ENCODE results near the gene TTBK1. TPM values are rescaled to one million over a fixed set of nuclear protein-coding genes. Genes with fewer than 3 reads are reported as not detected.

TTBK1 gene
- total RNA-seq, 1 experiment from 2014 or later: not detected

DNA sequence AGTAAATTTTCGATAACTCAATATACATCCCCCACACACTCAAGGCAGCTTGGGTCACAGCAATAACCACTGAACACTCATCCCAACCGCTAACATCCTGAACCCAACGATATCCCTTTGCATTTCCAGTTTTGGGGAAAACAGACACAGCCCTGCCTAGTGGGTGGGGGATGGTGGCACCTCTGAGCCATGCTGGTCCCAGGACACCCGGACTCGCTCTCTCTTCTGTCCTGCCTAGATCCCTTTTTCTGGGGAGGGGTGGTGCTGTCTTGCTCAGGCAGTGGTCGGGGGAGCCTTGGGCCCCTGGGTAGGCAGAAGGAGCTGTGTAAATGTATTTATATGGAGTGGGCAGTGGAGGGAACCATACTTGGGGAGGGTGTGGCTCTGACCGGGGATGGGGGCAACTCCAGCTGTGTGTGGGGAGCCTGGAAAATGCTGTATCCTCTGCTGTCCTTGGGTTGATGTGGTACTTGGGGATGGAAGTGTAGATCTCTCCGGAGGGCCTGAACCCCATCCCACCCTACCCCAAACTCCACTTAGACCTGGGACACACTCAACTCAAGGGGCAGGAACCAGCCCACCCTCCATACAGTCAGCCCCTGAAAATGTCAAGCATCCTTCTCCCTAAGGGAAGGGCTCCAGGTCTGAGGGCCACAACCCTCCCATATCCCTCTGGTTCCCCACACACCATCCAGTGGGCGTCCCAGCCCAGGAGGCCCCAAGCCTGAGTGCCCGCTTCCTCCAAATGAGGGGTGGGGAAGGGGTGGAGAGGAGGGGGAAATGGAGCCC, 31.0 kb downstream of the TTBK1 start:
- no peak overlapping the region for H3K27ac Mint-ChIP-seq (ENCODE audit: low read depth, unreplicated experiment)
- intact Hi-C loops (cut with micrococcal nuclease): no loop called here
- no peaks in the 10 kb centered on the region for H3K27me3 Mint-ChIP-seq (ENCODE audit: insufficient read depth, unreplicated experiment)
- H3K4me3 Mint-ChIP-seq (ENCODE audit: unreplicated experiment): no peak overlapping the region
- H3K4me1 Mint-ChIP-seq (ENCODE audit: insufficient read depth, unreplicated experiment): peaks cover 5% of the 10 kb centered on the region
- H3K36me3 Mint-ChIP-seq (ENCODE audit: insufficient read depth, unreplicated experiment): peaks cover 6% of the 10 kb centered on the region
- CTCF ChIA-PET: interaction anchor here (0.6 to 1.0 kb wide), 3 partner anchors 10 to 60 kb away, joined by 3 read pairs; no protein-coding TSS in a partner anchor
- POLR2A ChIA-PET: no interaction called here
- DNase-seq (ENCODE audit: unreplicated experiment): no peak
- BruUV-seq (replicated peaks): no TSS peak
- H3K9me3 Mint-ChIP-seq (ENCODE audit: unreplicated experiment): no peaks in the 10 kb centered on the region
- TF ChIP-seq CTCF (IDR thresholded peaks at IDR 0.05; ENCODE audit: unreplicated experiment): no peak

DNA sequence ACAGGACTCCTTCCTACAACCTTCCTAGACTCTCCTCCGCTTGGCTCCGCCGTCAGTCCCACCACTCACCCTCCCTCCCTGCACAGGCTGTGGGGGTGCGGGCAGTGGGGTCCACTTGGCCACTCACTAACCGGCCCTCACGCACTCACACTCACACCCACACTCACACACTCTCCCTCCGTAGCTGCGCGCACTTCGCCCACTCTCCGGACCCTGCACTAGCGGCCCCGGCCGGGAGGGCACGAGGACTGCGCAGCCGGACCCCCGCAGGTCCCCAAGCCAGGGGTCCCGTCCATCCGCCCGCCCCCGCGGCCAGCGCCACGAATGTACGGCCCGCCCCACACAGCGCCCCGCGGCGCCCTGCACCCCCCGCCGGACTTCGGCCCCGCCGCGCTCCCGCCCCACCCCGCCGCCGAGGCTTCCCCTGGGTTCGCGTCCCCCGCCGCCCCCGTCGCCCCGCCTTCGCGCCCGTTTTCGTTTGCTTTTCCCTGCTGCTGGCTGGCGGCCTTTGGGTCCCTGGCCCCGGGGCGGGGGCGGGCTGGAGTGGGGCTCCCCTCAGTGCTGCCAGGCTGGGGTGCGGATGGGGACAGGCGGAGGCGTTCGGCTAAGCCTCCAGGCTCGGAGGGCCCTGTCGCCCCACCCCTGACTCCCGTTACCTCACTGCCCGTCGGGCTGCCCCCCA, 31.8 kb downstream of the TTBK1 start:
- Mint-ChIP-seq H3K4me3 (ENCODE audit: unreplicated experiment) (no peak overlapping the region), H3K9me3 (ENCODE audit: unreplicated experiment) (no peaks in the 10 kb centered on the region), H3K4me1 (ENCODE audit: insufficient read depth, unreplicated experiment) (peaks cover 5% of the 10 kb centered on the region), H3K27me3 (ENCODE audit: insufficient read depth, unreplicated experiment) (no peaks in the 10 kb centered on the region), H3K36me3 (ENCODE audit: insufficient read depth, unreplicated experiment) (peaks cover 6% of the 10 kb centered on the region), H3K27ac (ENCODE audit: low read depth, unreplicated experiment) (no peak overlapping the region)
- DNase-seq (ENCODE audit: unreplicated experiment): no peak
- no TSS peak for BruUV-seq (replicated peaks)
- no peak for TF ChIP-seq CTCF (IDR thresholded peaks at IDR 0.05; ENCODE audit: unreplicated experiment)
- ChIA-PET POLR2A (no interaction called here), CTCF (interaction anchor here (0.6 to 1.0 kb wide), 2 partner anchors 11 to 60 kb away, joined by 3 read pairs; no protein-coding TSS in a partner anchor)
- intact Hi-C loops (cut with micrococcal nuclease): no loop called here

DNA sequence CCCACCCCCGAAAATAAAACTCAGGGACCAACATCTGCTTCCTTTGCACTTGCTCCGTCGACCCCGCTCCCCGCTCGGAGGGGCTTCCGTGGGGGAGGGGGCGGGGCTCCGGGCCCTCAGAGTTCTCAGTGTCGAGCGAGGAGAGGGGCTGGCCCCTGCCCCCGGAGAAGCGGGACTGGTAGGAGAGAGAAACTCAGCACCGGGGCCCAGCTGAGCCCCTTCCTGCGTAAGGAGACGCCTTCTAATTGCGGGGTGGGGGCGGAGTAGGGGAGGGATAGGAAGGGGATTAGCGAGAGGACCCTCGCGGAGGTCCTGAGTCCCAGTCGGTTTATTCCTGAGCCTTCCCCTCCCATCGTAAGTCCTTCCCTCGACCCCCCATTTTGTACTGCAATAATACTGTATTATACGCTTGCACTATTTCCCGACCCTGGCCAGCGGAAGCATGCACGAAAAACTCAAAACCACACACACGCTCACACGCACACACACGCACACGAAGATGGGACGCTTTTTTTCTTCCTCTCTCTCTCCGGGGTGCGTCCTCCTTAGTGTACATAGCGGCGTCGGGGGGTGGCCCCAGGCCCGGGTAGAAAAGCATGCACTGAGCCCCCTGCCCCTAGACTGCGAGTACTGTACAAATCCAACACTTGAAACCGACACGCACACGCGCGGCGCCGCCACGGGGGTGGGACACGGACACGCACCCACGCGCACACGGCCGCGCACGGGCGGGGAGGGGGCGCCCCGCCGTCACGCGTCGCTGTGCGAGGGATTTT, 32.7 kb downstream of the TTBK1 start:
- DNase-seq (ENCODE audit: unreplicated experiment): no peak
- ChIA-PET POLR2A (no interaction called here), CTCF (no interaction called here)
- peaks cover 3% of the 10 kb centered on the region for H3K27me3 Mint-ChIP-seq (ENCODE audit: insufficient read depth, unreplicated experiment)
- no peak overlapping the region for H3K4me3 Mint-ChIP-seq (ENCODE audit: unreplicated experiment)
- no peak for TF ChIP-seq CTCF (IDR thresholded peaks at IDR 0.05; ENCODE audit: unreplicated experiment)
- H3K4me1 Mint-ChIP-seq (ENCODE audit: insufficient read depth, unreplicated experiment): peaks cover 5% of the 10 kb centered on the region
- peaks cover 6% of the 10 kb centered on the region for H3K36me3 Mint-ChIP-seq (ENCODE audit: insufficient read depth, unreplicated experiment)
- no peaks in the 10 kb centered on the region for H3K9me3 Mint-ChIP-seq (ENCODE audit: unreplicated experiment)
- H3K27ac Mint-ChIP-seq (ENCODE audit: low read depth, unreplicated experiment): no peak overlapping the region
- intact Hi-C loops (cut with micrococcal nuclease): no loop called here
- BruUV-seq (replicated peaks): no TSS peak
